Dermis microvascular lymphatic vessel endothelial cell (primary cell): ENCODE data around the gene EPC2. TPM values are rescaled to one million over a fixed set of nuclear protein-coding genes. Genes with fewer than 3 reads are reported as not detected.
"Not testable (repeated sequence)": the region's sequence is repeated elsewhere in the genome, so short reads cannot be mapped to it uniquely, and the experiment has no call there.

Experiments
- DNase-seq, 2 donors: peaks; one replicate each; pipeline versions ENCODE4 v3.0.0 to v3.0.0-alpha.2; 2010; ENCODE audit warnings: low read depth in 2 of 2
- total RNA-seq: library from RNA; depleted of rRNA; stranded (reverse); fragments of >200 nt; gene quantifications from 2 replicates; pipeline ENCODE4 v1.2.1, GENCODE V29; 2014

EPC2 gene
- total RNA-seq, 1 donor from 2014 or later: 13.6 TPM

- no peak for DNase-seq
Measured at GRCh38 chr2:148721520-148721931, 77.0 kb downstream of the EPC2 start.

- no peak for DNase-seq
Measured at GRCh38 chr2:148721991-148722777, 77.6 kb downstream of the EPC2 start.

- DNase-seq: no peak
Measured at GRCh38 chr2:148725564-148725963, 81.0 kb downstream of the EPC2 start.

GRCh38 chr2:148726228-148726627, 81.7 kb downstream of the EPC2 start:
- no peak for DNase-seq

DNA sequence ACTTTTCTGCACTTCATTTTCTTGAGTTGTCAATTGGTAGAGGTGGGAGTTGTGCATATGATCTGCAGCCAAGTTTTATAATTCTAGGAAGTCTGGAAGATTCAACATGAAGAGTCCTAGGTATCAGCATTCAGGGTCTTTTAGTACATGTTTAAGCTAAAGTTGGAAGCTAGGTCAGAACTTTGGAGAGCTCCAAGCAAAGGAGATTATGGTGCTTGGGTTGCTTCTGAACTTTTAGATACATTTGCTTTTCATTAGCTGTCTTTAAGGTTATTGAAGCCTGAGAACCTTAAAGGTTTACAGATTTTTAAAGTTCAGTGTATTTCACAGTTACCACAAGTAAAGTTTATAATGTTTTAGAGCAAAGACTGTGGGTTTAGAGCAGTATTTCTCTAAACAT, 85.5 kb downstream of the EPC2 start:
- peak in 1 of 2 donors; percentile 2 for DNase-seq

DNA sequence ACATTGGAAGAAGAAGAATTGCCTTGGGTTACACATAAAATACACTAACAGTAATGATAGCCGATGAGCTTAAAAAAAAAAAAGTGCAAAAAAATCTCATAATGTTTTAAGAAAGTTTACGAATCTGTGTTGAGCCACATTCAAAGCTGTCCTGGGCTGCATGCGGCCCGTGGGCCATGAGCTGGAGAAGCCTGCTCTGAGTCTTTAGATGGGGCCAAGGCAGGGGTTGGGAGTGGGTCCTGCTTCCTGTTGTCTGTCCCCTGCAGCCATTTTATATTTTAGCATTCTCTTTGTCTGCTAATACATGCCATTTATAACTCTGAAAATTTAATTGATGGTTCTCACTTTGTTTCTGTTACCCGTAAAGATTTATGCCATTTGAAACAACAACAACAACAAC, 93.2 kb downstream of the EPC2 start:
- DNase-seq: no peak

- no peak for DNase-seq
Measured at GRCh38 chr2:148739454-148740105, 95.0 kb downstream of the EPC2 start.

DNA sequence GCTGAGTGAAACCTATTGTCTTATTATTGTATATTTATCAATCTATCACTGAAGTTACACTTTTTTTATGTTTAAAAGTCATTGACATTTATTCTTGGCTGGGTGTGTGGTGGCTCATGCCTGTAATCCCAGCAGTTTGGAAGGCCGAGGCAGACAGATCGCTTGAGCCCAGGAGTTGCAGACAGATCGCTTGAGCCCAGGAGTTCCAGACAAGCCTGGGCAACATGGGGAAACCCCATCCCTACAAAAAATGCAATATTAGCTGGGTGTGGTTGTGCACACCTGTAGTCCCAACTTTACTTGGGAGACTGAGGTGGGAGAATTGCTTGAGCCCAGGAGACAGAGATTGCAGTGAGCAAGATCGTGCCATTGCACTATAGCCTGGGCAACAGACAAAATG, 97.8 kb downstream of the EPC2 start:
- no peak for DNase-seq

DNA sequence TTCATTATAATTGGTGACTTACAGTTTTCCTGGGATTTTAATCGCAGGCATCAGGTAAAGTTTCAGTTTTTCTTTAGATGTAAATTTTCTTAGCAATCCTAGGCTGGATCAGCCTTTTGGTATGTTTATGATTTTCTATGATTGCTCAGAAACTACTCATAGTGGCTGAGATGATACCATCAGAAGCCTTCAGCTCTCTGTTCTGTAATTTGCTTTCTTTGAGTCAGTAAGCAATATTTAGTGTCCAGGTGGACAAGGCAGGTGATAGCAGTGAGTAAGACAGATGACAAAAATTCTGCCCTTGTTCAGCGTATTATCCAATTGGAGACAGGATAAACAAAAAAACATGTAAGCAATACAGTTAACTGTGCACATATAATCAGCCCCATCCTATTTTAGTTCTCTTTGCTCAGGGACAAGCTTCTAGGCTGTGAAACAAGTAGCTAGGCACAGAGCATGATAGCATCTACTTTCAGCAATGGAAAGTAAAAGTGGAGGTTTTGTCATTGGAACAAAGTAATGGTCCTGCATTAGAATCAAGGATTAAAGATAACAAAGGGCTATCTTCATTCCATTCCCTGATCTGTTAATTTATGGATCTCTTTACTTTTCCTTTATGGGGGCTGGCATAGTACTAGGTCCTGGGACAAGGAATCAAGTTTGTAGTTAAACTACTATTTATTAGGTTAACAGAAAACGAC, 100.8 kb downstream of the EPC2 start:
- DNase-seq: no peak

DNA sequence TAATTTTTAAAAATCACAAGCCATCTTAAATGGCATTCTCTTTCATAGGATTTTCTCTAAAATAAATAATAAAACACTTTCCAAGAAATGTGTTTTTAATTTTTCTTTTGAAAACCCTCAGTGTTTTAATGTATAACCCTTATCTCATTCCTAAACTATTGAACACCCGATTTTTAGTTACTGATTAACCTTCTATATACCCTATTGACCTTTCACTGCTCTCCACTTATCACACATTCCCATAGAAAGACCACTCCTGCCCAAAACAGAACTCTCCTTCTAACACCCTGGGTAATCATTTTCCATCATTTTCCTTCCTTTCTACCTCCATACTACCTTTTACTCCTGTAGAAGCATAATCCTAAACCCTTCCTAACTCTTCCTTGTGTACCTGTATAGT, 102.4 kb downstream of the EPC2 start:
- DNase-seq: no peak

GRCh38 chr2:148751907-148752306, 107.4 kb downstream of the EPC2 start:
- DNase-seq: no peak

GRCh38 chr2:148752977-148753376, 108.4 kb downstream of the EPC2 start:
- DNase-seq: no peak

GRCh38 chr2:148754864-148755263, 110.3 kb downstream of the EPC2 start:
- DNase-seq: no peak

- no peak for DNase-seq
Measured at GRCh38 chr2:148756292-148756975, 111.9 kb downstream of the EPC2 start.

- no peak for DNase-seq
Measured at GRCh38 chr2:148764815-148765214, 120.3 kb downstream of the EPC2 start.

DNA sequence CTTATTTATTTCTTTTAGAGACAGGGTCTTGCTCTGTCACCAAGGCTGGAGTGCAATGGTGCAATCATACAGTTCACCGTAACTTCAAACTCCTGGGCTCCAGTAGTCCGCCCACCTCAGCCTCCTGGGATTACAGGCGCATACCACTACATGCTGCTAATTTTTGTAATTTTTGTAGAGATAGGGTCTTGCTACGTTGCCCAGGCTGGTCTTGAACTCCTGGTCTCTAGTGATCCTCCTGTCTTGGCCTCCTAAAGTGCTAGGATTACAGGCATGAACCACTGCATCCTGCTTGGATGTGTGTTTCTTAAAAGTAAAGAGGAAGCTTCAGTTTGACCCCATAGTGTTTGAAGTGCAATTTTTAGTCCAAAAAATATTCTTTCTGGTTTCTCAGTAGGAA, 125.5 kb downstream of the EPC2 start:
- DNase-seq: no peak

GRCh38 chr2:148781544-148781943, 137.0 kb downstream of the EPC2 start:
- DNase-seq: no peak

DNA sequence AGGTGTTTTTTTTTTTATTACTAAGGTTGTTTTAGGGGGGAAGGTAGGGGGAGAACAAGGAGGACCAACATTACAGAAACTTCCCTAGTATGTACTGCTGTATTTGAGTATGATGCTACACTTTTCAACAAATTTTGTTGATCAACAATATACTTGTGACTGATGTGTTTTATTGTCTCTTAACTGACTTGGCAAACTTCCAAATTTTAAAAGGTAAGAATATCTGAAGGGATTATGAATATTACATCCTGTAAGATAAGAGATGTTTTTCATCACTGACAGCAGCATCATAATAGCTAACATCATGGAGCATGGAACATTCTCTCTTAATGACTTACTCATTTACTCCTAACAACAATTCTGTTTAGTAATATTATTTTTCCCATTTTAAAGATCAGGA, 144.5 kb downstream of the EPC2 start:
- DNase-seq: no peak

- DNase-seq: not testable (repeated sequence)
Measured at GRCh38 chr2:148790172-148790571, 145.6 kb downstream of the EPC2 start.

DNA sequence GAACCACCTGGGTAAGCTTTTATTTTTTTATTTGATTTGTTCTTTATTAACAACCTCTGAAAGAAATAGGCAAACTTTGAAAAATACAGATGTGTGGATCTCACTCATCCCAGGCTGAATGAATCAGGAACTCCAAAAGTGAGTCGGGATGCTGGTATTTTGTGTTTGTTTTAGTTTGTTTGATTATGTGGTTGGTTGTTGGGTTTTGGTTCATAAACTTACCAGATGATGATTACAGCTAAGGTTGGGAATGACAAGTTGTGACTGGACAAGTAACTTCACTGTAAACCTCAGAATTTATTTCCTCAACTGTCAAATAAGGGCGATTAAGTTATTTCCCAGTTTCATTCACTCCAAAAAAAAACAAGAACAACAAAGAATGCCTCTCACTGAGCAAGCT, 150.0 kb downstream of the EPC2 start:
- DNase-seq: no peak

GRCh38 chr2:148796735-148797512, 152.4 kb downstream of the EPC2 start:
- DNase-seq: no peak
